Retinal pigment epithelial cell (primary cell): ENCODE data around the gene CPEB3.

Source experiments
- DNase-seq: peaks from one replicate; pipeline ENCODE4 v3.0.0-alpha.2; 2010; ENCODE audit warnings: low read depth
- H3K4me3 ChIP-seq: 2 replicates; pipeline ENCODE4 v1.5.1; 2011; ENCODE audit warnings: mild to moderate bottlenecking, low read length, control low read depth, moderate library complexity
- TF ChIP-seq, protein P1 (sequence below): conservative IDR thresholded peaks from 2 replicates; pipeline ENCODE4 v1.5.1; 2011; ENCODE audit warnings: low read depth, low read length, control low read depth, inconsistent platforms

Gene CPEB3

GRCh38 chr10:92241501-92241900 lies 49.4 kb downstream of the CPEB3 start:
- DNase-seq: no peak
- H3K4me3 ChIP-seq: peak overlapping the region; percentile 81
- TF ChIP-seq, protein P1, sequence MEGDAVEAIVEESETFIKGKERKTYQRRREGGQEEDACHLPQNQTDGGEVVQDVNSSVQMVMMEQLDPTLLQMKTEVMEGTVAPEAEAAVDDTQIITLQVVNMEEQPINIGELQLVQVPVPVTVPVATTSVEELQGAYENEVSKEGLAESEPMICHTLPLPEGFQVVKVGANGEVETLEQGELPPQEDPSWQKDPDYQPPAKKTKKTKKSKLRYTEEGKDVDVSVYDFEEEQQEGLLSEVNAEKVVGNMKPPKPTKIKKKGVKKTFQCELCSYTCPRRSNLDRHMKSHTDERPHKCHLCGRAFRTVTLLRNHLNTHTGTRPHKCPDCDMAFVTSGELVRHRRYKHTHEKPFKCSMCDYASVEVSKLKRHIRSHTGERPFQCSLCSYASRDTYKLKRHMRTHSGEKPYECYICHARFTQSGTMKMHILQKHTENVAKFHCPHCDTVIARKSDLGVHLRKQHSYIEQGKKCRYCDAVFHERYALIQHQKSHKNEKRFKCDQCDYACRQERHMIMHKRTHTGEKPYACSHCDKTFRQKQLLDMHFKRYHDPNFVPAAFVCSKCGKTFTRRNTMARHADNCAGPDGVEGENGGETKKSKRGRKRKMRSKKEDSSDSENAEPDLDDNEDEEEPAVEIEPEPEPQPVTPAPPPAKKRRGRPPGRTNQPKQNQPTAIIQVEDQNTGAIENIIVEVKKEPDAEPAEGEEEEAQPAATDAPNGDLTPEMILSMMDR: no peak

- TF ChIP-seq, protein P1: no peak
- peak overlapping the region; percentile 81 for H3K4me3 ChIP-seq
- no peak for DNase-seq
These were observed 49.7 kb downstream of the CPEB3 start for GRCh38 chr10:92241158-92241500.

GRCh38 chr10:92240289-92241157 lies 50.4 kb downstream of the CPEB3 start:
- TF ChIP-seq, protein P1: no peak
- DNase-seq: no peak
- H3K4me3 ChIP-seq: peak overlapping the region; percentile 81

- TF ChIP-seq, protein P1: no peak
- H3K4me3 ChIP-seq: peak overlapping the region; percentile 81
- DNase-seq: no peak
These were observed 51.1 kb downstream of the CPEB3 start for GRCh38 chr10:92239600-92240288.

DNA sequence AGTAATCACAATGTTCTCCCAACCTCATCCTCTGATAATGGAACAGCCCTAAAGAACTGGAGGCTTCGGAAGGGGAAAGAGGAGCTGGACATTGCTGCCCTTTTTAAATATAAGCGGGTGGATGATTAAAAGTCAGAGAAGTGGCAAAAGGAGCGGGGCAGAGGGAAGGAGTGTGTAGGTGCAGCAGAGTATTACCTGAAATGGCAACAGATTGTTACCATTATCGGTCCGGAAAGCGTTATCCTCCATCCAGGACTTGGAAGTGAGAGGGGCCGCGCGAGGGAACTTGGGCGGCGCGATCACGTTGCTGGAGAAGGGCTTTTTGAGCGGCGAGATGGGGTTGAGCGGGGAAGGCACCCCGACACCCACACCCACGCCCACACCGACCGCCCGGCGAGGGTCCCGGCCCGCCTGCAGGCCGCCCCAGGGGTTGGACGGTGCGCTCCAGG lies 51.7 kb downstream of the CPEB3 start:
- TF ChIP-seq, protein P1: no peak
- H3K4me3 ChIP-seq: peak overlapping the region; percentile 81
- DNase-seq: no peak

- TF ChIP-seq, protein P1: no peak
- DNase-seq: no peak
- H3K4me3 ChIP-seq: no peak overlapping the region
These were observed 52.2 kb downstream of the CPEB3 start for GRCh38 chr10:92238586-92239098.
